HG03571 (cell line): ENCODE results near the gene PMM2.
A peak's percentile ranks its signal among the peaks of the same experiment; 100 is the strongest.
"Not testable (repeated sequence)": the region's sequence is repeated elsewhere in the genome, so short reads cannot be mapped to it uniquely, and the experiment has no call there.

Experiments used
- ATAC-seq: cut with Tn5 transposase; IDR thresholded peaks from one replicate; pipeline ENCODE4 v1.9.1; 2021; ENCODE audit not compliant: unreplicated experiment

PMM2 gene

DNA sequence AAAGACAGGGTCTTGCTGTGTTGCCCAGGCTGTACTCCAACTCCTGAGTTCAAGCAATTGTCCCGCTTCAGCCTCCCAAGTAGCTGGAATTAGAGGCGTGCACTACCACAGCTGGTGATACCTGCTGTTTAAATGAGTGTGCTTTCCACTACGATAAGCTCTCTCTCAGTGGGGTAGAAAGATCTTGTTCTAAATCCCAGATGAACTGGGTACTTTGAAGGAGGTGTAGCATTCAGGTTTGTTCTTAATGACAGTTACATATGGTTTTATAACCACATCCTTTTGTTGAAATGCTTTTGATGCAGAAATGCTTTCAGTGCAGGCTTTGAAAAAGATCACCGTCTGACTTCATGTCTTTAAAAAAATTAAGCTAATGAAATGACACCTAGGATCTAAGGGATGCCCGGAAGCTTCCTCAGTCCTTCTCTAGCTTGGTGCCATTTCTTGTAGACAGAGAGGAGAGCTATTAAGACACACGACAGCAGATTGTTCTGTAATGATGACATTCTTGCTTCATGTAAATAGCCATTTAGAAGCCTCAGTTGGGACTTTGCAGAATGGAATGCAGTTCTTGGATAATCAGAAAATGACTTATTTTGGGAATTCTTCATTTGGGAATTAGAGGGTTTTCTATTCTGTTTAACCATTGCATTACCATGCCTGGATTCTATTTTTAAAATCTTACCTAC is 19.5 kb downstream of the PMM2 start:
- ATAC-seq, result no peak

DNA sequence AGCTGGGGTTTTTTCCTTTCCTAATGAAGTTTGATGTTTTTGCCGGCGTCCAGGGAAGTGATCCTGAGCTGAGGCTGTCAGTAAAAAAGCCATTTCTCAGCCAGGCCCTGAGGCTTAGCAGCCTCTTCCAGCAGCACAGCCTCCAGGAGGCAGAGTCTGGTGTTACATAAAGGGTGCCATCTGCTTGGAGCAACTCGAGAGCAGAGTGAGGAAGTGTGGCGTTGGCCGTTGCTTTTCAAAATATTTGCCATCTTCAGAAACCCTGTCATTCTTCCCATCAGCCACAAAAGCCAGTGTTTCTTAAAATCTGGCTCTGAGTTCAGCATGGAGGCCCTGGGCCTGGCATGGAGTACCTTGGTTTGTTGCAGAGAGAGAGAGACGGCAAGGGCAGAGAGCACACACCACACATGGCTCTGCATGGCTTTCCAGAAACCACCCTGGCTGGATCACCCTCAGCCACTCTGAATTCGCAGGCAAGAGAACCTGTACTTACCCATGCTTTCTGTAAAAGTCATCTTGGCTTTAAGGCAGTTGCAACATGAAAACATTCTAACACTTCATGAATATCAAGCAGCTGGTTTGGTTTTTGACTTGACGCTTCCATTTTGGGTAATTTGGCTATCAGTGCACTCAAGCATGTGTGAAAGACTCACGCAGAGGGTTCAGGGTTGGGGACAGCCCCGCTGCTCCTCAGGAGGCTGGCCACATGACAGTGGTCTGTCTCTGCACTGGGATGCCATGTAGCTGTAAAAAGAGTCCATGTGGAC is 21.0 kb downstream of the PMM2 start:
- peak; percentile 75 for ATAC-seq

DNA sequence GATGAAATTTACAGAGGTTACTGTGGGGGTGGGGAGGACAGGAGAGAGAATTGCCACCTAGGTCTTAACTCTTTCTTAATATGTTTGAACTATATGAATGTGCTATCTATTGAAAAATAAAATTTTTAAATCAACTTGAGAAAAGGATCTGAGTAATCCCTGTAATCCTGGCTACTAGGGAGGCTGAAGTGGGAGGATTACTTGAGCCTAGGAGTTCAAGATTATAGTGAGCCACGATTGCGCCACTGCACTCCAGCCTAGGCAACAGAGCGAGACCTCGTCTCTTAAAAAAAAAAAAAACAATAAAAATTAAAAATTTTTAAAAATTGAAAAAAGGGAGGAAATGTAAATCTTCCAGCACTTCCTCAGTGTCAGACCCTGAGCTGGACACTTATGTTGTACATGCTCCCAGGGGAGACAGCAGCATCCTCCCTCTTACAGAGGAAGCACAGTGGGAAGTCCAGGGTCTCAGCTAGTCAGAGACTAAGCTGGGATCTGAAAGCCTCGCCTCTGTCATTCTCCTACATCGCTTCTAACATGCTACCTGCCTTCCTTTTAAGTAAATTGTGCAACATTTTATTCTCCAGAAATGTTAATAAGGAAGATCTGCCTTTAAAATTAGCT is 21.9 kb downstream of the PMM2 start:
- no peak for ATAC-seq

DNA sequence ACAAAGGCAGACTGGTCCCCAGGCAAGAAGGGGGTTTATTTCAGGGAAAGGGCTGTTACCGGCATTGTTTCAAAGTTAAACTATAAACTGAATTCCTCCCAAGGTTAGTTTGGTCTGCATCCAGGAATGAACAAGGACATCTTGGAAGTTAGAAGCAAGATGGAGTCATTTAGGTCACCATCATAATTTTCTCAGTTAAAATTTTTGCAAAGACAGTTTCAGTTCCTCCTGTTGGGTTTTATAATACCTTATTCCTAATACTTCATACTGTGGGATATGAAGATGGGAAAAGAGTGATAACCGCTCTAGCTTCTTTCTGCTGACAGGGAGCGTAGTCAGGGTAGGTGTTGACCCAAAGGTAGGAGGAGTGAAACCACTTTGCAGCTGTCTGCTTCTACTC is 24.8 kb downstream of the PMM2 start:
- no peak for ATAC-seq

DNA sequence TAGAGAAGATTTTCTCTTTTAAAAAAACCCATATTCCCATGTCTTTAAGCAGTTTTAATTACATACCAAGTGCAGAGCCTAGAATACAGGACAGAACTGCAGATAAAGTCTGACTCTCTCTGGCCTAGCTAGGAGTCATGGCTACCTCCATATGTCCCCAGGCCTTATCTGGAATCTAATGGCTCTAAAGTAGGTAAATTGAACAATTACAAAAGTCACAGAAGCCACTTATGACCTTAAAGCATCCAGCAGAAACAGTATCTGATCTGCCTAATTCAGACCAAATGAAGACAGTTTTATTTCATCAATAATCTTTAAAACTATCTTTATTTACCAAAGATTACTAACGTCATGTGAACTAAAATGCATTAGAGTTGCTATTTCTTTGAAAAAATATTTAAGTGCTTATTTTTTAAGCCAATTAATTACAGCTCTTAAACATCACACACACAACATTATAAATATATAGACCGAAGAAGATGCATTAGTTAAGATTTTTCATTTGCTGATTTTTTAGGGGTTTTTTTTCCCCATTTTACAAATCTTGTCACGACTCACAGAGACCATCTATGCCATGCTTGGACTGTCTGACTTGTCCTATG is 28.7 kb downstream of the PMM2 start:
- no peak for ATAC-seq

DNA sequence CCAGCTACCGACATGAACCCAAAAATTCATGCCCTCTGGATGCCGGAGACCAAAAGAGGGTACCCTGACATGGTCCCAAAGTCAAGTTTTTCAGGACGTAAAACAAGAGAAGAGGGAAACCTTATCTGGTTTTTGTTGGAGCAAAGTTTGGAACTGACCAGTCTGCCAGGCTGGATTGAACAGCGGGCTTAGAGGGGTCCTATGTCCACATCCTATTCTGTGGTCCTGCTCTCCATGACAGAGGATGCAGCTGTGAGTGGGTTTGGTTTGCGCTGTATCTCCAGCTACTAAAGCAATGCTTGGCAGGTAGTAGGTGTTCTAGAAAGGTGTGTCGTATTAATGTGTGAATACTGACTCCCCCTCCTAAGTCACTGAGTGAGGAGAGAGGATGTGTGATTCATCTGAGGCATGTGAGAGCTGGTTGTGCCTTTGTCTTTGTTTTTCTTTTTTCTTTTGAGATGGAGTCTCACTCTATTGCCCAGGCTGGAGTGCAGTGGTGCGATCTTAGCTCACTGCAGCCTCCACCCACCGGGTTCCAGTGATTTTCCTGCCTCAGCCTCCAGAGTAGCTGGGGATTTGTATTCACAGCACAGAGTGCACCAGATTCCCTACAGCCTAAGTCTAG is 31.0 kb downstream of the PMM2 start:
- no peak for ATAC-seq

DNA sequence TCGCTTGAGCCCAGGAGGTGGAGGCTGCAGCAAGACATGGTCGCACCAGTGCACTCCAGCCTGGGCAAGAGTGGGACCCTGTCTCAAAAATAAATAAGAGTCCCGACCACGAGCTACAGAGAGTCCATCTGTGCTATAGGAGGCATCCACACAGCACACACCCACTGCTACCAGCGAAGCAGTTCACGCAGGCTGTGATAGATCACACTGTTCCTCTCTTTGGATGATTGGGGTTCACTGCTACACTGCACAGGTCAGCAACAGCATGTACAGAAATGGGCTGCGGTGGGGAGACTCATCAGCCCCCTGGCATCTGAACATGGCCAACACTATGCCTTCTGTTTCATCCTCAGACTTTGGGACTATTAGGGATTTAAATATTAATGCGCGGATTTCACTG is 33.8 kb downstream of the PMM2 start:
- no peak for ATAC-seq

DNA sequence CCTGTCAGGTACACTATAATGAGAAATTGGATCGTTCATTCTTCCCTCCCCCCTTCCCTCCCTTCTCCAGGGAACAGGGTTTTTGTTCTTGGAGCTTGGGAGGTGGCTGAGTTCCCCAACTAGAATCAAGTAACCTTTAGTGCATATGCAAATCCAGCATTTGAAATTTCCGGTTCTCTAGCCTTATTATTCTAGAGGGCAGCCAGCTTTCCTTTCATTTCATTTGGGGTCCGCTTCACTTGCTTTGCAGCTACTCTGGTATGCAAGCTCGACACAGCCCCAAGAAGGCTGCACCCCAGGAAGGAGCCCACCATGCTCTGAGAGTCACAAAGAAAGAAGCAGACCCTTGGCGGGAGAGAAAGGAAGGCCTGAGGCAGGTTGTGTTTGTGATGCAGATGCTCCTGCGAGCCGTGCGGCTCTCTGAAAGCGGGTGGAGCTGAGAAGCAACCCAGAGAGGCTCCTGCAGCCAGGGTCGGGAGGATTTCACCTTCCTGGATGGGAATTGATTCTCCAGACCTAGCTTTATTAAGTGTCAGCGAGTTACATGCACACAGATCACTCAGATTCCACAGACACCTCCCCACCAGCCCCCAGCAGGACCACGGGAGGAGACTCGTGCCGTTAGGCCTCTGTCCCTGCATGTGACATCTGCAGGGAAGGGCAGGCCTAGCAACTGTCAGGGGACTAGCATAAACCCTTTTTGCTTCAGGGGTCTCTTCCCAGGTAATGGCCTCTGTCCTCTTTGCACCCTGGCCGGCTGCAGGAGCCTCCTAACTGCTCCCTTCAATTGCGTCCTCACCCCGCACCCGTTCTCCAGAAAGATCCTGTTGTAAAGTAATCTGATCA is 34.5 kb downstream of the PMM2 start:
- ATAC-seq, result no peak

DNA sequence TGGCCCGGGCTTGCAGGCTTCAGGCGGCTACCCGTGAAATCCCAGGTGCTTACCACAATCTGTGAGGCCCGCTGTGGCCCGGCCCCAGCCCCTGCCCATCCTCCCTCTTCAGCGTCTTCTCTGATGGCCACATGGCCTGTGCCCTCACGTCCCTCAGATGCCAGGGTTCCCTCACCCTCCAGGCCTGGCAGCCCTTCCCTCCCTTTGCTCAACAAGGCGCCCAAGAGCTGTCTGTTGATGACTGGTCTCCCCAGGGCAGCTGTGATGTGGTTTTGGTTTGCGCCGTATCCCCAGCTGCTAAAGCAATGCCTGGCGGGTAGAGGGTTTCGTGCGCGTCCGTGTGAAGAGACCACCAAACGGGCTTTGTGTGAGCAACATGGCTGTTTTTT is 35.1 kb downstream of the PMM2 start:
- no peak for ATAC-seq

DNA sequence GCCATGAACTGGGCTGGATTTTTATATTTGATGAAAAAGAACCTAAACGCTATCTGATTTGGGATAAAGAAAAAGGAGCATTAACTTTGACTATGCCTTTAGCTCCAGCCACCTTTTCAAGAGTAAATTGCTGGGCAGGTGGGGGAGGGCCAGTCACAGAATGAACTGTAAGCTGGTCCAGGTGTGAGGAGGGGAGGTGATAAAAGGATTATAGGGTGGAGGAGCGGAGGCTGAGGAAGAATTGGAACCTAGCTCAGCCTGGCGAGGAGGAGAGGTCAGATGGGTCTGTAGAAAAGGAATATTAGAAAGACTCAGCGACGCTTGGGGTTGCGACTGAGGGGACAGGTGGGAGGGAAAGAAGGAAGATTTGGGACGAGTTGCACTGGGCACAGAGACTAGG is 39.2 kb downstream of the PMM2 start:
- ATAC-seq, result not testable (repeated sequence)

DNA sequence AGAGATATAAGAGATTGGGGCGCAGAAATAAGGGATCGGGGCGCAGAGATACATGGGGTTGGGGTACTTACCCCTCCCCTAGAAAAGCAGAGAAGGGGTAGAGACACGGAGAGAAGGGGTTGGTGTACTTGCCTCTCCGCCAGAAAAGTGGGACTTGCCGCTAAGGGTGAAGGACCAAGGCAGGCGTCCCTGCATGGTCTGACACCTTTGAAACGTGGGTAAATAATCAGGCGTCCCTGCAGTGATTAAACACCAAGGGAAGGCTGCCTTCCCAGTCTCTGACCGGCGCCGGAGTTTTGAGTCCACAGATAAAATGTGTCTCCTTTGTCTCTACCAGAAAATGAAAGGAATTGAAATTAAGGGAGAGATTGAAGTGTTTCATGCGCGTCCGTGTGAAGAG is 40.0 kb downstream of the PMM2 start:
- ATAC-seq, result not testable (repeated sequence)

DNA sequence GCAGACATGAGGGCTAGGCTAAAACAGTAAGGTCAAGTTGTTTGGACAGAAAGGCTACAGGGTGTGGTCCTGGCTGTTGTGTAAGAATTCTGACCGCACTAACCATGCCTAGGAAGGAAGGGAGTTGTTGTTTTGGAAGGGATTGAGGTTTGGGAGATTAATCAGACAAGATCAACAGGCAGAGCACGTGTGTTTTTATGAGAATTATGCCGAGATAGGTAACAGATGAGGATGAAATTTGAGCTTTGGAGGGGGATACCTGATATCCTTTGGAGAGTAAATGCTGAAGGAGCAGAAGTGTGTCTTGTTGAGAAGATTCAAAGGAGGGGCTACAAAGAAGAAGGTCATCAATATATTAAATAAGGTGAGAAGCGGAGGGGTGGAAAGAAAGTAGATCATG is 44.4 kb downstream of the PMM2 start:
- not testable (repeated sequence) for ATAC-seq

DNA sequence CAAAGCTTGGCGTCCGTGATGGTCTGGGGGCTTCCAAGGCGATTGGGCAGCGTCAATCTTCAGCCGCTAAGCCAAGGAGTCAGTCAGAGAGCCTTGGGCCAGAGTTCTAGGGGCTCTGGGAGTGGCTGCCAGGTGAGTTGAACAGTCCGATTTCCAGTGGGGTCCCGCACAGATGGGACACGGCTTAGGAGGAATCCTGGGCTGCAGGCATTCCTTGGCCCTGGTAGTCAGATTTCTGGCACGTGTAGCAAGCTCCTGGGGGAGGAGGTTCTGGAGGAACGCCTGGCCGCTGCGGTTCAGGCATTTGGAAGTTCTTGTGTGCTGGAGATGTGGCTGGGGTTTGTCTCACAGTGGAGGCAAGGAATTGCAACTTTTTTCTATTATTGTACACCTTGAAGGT is 45.7 kb downstream of the PMM2 start:
- ATAC-seq, result not testable (repeated sequence)

DNA sequence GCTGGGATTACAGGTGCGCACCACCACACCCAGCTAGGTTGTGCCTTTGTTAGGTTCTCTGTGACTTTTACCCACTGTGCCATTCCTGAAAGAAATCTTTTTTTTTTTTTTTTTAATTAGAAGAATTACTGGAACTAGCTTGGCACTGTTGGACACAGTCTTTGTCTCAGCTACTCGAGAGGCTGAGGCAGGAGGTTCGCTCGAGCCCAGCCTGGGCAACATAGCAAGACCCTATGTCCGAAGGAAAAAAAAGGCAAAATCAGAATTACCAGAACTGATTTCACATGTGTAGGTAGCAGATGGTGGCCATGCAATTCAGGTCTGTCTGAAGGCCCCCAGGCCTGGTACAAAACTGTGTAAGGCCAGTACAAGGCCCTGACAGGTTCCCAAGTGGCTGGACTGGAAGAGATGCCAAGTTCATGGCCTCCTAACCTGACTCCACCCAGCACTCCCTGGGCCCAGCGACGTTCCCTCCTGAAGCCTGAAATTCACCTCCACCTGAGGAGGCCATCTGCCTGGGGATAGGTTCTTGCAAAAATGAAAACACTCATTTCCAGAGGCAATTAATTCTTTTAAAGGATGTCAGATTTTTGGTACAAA is 48.2 kb downstream of the PMM2 start:
- no peak for ATAC-seq

DNA sequence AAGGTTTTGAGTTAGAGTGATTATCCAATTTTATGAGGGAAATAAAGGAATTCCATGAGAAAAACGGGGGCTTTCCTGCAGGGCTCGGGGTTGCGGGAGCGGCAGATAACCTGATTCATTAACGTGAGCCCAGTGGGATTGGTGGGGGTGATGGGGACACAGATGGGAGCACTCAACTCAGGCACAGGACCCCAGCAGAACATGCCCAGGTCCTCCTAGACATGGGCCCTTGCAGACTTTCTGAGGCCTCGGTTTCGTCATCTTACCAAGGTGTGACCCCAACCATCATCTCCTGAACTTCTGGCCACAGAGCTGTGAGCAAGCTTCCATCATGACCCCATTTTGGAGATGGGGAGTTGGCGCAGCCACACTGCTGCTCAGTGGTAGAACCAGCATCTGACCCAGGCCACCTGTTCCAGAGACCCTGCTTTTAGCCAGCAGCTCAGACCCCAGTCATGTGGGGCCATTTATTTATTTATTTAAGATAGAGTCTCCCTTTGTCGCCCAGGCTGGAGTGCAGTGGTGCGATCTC is 48.8 kb downstream of the PMM2 start:
- no peak for ATAC-seq

DNA sequence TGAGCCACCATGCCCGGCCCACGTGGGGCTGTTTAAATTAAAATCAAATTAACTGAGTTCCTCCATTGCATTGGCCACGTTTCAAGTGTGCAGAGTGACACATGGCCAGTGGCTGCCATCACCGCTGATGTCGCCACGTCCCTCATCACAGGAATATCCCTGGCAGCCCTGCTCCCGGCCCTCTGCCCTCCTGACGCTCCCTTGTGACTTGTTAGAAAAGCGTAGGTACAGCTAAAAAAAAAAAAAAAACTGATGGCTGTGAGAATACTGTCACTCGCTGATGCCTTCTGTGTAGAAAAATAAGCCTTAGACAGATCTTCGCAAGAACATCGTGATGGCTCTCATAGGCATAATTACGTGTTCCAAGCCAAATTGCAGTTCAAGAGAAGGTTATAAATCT is 49.5 kb downstream of the PMM2 start:
- no peak for ATAC-seq

DNA sequence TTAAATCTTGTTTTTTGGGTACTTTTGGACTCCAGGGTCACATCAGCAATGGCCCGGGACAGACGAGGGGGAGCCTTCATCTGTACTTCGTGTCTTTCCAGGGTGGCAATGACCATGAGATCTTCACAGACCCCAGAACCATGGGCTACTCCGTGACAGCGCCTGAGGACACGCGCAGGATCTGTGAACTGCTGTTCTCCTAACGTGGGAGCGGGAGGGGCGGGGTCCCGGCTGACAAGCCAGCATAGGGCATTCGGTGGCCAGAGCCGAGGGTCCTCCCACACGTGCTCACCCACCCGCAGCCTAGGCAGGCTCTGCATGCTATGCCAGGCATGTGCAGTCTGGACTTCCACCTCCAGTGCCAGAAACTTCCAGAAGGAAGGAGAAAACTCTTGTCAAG is 50.0 kb downstream of the PMM2 start:
- no peak for ATAC-seq

DNA sequence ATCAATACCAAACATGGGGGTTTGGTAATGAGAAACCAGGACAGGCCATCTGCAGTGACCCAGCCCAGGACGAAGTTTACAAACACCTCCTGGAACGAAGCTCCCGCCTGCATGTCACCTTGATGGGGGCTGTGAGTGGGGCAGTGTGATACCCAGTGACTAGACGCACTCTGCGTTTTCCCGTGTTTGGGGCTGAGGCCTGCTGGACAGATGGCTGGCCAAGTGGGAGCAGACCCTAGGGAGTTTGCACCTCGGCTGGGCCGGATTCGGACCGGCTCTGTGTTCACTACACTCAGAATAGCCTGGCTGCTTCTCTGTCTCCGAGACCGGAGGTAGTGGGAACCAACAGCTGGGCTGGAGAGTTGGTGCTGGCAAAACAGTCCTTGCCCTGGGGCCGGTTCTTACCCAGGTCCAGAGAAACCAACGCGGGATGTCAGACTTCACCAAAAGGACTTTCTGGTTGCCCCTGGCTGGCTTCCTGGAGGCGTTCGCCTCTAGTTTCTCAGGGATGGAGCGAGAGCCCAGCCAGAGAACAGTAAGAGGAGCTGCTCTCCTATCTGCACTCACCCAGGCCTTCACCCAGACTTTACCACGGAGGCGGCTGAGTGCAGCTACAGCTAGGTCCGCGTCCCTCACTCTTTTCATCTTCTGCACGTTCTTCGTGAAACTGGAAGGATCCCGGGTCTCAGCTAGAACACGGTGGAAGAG is 50.7 kb downstream of the PMM2 start:
- ATAC-seq, result no peak

DNA sequence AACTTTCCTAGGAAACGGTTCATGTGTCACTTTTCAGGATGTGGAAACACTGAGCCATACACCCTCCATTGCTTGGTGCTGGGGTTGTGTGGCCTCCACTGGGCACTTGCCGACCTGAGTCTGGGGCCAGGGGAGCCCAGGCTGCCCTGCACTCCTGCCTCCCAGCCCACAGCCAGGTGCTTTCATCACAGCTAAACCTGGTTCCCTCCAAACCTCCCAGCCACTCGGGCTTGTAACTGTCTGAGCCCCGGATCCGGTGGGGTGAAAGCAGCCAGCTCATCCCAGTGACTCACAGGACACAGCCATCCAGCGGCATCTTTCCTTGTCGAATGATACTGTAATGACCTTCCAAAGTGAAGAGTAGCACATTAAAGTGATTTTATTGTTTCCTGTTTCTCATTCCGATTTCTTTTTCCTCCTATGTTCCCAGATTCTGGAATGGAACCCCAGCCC is 51.3 kb downstream of the PMM2 start:
- no peak for ATAC-seq
